NCI-H69 (cell line): ENCODE measurements around the gene P2RX4.
"Not testable (repeated sequence)": the region's sequence is repeated elsewhere in the genome, so short reads cannot be mapped to it uniquely, and the experiment has no call there.

ENCODE experiments used
- DNase-seq: peaks from one replicate; lab custom pipeline; 2025; lab: John Stamatoyannopoulos, UW

The P2RX4 gene

DNA sequence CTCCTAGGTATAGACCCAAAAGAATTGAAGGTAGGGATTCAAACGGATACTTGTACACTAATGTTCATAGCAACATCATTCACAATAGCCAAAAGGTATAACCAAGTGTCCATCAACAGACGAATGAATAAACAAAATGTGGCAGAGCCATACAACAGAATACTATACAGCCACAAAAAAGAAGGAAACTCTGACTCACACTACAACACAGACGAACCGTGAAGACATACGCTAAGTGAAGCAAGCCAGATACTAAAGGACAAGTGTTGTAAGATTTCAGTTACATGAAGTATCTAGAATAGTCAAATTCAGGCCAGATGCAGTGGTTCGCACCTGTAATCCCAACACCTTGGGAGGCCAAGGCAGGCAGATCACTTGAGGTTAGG lies 67.4 kb downstream of the P2RX4 start:
- no peak for DNase-seq

DNA sequence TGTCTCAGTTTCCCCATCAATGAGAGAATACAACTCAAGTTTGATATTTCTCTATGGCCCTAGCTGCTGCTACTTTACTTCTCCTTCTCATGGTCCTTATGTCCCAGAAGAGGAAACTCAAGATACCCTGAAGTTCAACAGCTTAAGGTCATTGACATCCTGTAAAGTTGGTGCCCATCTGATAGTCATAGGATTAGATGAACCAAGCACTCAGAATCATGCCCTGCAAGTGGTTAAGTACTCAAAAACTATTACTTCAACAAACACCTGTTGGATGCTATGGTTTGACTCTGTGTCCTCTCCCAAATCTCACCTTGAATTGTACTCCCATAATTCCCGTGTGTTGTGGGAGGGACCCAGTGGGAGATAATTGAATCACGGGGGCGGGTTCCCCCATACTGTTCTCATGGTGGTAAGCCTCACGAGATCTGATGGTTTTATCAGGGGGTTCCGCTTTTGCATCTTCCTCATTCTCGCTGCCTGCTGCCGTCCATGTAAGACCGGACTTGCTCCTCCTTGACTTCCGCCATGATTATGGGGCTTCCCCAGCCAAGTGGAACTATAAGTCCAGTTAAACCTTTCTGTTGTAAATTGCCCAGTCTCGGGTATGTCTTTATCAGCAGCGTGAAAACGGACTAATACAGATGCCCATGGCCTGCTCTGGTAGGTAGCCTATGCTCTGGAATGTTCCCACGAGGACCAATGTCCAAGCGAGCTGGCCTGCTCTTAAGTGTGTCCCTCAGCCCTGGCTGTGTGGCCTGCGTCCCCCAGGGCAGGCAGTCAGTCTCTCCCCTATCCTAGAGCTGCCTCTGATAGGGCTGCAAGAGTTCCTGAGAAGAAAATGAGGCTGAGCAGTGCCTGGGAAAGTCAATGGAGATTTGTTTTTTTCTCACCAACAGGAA lies 68.5 kb downstream of the P2RX4 start:
- no peak for DNase-seq

DNA sequence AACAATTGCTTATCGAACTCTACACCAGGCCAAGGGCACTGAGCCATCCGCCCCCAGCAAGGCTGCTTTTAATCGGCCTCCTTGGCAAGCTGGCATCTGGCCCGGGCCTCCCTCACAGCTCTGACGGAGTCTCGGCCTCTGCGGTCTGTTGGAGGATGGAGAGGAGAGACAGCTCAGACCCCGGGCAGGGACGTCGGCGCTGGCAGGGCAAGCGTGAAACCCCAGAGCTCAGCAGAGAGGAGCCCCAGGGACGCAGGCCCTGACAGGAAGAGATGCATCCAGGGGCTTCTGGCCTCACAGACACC lies 69.1 kb downstream of the P2RX4 start:
- DNase-seq: no peak

DNA sequence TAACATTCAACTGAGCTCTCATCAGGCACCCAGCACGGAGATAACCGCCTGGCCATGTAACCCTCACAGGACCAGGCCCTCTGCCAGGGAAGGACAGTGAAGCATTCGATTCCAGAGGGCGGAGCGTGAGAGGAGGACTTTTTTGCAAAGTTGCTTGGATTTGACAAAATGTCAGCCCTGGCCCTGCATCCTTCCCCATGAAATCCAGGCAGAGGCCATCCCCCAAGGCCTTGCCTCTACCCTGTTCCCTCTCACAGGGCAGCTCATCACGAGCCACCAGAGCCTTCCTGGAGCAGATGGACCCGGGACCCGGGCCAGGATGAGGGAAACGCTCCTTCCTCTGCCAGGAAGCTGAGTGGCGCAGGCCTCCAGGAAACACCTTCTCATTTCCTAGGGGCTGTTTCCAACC lies 69.6 kb downstream of the P2RX4 start:
- DNase-seq: no peak

DNA sequence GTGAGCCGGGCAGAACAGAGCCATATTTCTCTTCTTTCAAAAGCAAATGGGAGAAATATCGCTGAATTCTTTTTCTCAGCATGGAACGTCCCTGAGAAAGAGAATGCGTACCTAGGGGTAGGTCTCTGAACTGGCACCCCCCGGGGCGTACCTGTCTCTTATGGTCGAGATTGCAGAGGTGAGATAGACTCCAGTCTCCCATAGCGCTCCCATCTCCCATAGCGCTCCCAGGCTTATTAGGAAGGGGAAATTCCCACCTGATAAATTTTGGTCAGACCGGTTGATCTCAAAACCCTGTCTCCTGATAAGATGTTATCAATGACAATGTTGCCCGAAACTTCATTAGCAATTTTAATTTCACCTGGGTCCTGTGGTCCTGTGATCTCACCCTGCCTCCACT lies 70.6 kb downstream of the P2RX4 start:
- not testable (repeated sequence) for DNase-seq

DNA sequence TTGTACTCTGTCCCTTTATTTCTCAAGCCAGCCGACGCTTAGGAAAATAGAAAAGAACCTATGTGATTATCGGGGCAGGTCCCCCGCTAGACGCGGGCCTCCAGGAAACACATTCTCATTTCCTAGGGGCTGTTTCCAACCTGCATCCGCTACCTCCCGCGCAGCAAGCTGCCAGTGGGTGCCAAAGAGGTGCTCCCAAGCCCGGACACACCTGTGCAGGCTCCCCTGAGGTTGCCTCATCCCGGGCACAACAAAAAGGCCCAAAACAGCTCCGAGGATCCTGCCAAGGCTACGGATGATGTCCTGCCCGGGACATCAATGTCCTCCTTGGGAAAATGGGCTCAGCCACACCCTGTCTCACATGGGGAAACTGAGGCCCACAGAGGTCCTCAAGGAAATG lies 71.2 kb downstream of the P2RX4 start:
- not testable (repeated sequence) for DNase-seq

DNA sequence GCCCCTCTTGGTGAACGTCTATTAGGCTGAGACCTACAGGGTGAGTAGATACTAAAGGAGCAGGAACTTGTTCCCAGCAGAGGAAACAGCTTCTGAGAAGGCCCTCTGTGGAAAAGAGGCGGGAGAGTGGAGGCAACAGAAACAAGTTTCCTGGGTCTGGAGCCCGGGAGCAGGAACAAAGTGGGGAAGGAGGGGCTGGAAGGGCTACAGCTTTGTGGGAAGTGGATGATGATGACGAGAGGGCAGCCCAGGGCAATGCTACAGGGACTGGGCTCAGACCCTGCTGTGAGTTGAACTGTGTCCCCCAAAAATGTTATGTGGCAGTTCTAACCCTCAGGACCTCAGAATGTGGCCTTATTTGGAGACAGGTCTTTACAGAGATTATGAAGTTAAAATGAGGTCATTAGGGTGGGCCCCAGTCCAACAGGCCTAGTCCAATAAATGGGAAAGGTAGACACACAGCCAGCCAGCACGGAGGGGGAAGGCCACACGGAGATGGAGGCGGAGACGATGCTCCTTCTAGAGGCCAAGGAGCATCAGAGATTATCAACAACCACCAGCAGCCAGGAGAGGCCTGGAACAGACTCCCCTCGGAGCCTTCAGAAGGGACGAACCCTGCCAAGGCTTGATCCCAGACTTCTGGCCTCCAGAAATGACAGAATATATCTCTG lies 72.3 kb downstream of the P2RX4 start:
- DNase-seq: no peak

DNA sequence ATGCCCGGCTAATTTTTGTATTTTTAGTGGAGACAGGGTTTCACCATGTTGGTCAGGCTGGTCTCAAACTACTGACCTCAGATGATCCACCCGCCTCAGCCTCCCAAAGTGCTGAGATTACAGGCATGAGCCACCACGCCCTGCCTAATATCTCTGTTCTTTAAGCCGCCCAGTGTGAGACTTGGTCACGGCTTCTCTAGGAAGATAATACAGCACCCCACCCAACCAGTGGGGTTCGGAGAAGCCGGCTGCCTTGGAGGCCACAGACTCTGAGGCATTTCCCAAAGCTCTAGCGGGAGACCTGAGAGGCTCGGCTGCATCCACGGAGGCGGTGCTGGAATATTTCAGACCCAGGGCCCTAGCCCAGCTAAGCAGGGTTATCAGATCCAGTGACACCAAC lies 73.0 kb downstream of the P2RX4 start:
- not testable (repeated sequence) for DNase-seq

DNA sequence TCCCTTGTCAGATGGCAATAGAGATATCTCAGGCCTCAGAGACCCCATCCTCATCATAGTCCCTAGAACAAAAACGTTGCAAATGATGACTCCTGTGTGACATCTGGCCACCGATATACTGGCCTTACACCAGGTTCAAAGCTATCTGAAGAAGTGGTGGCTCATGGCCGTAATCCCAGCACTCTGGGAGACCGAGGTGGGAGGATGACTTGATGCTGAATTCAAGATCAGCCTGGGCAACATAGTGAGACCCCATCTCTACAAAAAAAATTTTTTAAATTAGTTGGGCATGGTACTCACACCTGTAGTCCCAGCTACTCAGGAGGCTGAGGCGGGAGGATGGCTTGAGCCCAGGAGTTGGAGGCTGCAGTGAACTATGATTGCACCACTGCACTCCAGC lies 73.5 kb downstream of the P2RX4 start:
- DNase-seq: no peak
